Measurements from ENCODE around the gene MASTL.
"Not testable (repeated sequence)": the region's sequence is repeated elsewhere in the genome, so short reads cannot be mapped to it uniquely, and the experiment has no call there.

MASTL gene

DNA sequence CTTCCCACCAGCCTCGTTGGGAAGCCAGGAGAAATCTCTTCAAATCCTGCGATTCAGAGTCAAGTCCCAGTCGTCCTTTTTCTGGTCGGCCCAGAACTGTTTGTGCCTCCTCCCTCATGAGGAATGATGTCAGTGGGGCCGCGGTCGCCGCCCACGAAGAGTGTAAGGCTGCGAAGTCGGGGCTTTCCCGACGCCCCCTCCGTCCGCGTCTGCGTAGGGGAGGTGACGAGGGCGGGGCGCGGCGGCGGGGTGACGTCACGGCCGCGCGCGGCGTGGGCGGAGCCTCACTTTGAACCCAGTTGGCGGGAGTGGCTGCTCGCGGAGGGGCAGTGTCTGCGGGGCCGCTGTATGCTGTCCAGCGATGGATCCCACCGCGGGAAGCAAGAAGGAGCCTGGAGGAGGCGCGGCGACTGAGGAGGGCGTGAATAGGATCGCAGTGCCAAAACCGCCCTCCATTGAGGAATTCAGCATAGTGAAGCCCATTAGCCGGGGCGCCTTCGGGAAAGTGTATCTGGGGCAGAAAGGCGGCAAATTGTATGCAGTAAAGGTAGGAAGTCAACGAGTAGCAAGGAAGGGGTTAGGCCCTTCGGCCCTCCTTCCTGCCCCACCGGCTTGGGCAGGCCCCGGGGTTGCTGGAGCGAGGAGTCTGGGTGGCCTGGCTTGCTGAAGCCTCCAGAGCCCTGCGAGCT is at the start of gene MASTL:
TSS of gene MASTL (plus strand) at position 287 of the 689 bp plus-strand sequence. CDS start at position 362, 75 bp downstream.
- peak; percentile 93 for DNase-seq

DNA sequence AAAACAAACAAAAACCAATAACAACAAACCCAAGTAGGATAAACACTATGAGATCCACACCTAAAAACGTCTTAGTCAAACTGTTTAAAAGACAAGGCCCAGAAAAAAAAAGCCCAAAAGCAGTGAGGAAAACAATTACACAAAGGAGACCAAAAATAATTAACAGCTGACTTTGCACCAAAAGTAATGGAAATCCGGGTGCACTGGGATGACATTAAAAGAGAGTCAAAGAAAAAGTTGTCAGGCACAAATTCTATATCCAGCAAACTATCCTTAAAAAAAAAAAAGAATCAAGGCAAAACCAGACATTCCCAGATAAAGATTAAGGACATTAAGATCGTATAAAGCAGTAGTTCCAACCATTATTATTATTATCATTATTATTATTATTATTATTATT is 47.0 kb upstream of the MASTL start:
- DNase-seq, result no peak

DNA sequence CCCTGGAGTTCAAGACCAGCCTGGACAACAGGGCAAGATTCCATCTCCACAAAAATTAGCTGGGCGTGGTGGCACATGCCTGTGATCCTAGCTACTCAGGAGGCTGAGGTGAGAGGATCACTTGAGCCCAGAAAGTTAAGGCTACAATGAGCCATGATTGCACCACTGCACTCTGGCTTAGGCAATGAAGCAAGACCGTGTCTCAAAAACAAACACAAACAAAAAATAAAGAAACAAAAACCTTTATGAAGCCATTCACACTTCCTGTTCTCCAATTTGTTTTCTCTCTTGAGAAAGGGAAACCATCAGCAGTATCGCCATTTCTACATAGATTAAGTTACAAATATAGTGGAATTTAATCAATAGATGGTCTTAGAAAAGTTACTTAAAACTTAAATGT is 20.8 kb upstream of the MASTL start:
- DNase-seq, result no peak

DNA sequence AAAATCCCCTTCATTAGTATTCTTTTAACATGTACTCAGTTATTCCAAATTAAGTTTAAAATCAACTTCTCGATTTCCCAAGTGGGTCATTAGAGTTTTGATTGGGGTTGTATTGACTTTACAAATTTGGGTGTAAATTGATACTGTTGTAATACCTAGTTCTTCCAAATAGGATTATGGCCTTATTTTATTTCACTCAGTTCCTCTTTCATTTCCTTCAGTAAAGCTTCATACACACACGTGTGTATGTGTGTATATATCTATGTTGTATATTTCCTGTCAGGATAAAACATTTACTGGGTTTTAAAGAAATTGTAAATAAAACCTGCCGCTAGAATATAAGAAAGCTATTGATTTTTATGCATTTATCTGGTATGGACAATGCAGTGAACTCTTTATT is 16.9 kb upstream of the MASTL start:
- no peak for DNase-seq

DNA sequence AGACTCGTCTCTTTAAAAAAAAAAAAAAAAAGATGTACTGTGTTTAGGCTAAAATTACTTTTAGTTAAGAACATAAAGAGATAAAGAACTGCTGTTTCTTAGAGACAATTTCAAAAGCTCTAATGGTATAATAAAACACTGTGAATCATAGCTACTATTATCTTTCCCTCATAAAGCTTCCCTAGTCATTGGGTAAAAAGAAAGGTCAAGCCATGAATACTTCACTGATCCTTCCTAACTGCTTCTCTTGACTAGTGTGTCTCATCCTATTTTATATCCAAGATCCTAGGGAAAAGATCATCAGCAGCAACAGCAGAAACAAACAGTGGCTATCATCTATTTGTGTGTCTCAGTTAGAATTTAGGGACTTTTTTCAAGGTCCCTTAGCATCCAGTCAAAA is 11.5 kb upstream of the MASTL start:
- no peak for DNase-seq

DNA sequence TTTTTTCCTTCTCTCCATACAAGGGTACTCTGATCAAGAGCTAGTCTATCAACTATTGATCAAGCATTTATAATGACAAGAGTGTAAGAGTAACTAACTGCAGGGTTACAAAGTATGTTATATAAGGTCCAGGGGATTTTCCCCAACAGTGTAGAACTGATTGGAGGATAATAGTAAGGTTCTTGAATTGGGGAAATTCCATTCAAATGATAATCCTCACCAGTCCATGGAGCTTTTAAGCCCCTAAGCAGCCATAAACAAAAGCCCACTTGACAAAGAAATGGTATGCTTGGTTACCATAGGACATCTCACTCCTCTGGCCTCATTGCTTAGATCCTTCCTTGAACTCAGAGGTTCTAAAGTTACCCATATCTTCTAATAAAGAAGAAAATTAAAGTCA is 9.2 kb upstream of the MASTL start:
- no peak for DNase-seq

DNA sequence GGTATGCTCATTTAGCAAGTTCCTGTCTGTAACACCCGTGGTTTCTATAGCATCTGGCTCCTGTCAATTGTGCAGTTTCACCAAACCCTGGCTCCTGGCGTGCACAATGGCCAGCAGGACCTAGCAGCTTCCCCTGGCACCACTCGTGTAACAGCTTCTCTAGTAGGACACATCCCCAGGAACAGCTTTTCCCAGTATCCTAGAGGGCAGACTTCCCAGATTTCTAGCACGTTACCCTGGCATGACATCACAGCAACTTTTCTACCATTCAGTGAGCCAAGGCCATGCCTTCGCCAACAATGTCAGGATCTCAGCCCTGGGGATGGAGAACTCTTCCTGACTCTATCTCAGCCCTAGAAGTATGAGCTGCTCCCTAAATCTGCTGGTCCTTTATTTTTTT is 7.5 kb upstream of the MASTL start:
- DNase-seq, result no peak

DNA sequence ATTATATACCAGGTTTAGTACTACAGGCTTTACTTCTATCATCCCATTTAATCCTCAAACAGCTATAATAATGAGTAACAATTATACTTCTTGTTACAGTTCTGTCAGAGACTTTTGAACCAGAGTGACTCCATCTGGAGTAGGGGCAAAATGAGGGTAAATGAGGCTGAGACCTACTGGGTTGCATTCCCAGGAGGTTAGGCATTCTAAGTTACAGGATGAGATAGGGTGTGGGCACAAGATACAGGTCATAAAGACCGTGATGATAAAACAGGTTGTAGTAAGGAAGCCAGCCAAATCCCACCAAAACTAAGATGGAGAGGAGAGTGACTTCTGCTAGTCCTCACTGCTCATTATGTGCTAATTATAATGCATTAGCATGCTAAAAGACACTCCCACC is 4.9 kb upstream of the MASTL start:
- DNase-seq, result no peak

DNA sequence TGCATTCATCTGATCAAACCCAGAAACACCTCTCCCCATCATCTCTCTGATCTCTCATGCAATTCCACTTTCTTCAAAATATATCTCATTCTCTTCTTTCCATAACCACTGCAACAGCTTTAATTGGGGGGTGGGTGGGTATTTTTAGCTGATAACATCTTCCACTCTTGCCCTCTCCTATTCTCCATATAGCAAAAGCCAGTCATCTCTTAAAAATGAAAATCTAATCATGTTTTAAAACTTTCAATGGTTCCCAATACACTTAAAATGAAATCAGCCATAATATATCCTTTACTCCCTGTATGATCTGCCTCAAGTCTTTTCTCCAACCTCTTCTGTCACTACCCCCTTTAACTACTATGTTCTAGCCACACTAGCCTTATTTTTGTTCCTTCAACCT is 2.5 kb upstream of the MASTL start:
- no peak for DNase-seq

DNA sequence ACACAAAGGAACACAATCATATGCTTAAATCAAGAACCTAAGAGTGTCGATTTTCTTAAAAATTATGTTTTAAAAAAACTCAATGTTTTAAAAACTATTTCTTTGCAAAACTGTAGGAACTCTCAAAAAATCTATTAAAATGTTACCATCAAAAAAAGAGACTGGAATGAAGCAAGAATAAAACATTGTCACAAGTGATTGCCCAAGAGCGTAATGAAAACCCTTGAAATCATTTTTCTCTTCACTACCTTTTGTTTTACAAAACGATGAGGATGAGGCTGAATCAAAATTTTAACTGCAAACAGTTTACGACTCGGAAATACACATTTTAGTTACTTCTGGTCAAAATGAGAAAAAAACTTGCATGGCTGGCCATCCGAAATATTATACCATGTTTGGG is 1.8 kb upstream of the MASTL start:
- no peak for DNase-seq

DNA sequence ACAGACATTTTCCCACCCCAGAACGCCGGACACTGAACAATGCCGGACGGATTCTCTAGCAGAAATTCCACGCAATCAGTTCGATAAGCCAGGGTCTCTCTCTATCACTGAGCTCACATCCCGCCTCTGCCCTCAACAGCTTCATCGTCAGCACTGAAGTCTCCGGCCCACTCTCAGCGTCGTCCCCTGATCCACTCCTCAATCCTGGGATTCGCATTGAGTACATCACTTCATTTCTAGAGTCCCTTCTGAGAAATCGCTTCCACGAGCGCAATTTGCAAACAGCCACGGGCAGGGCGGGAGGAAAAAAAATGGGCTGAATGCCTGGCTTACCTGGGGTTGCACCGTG is 1.3 kb upstream of the MASTL start:
- DNase-seq, result no peak

DNA sequence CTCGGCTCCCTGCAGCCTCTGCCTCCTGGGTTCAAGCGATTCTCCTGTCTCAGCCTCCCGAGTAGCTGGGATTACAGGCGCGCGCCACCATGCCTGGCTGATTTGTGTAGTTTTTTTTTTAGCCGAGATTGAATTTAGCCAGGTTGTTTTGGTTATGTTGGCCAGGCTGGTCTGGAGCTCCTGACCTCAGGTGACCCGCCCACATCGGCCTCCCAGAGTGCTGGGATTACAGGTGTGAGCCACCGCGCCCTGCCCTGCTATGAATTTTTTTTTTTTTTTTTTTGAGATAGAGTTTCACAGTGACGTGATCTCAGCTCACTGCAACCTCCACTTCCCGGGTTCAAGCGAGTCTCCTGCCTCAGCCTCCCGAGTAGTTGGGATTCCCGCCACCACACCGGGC is 1.4 kb downstream of the MASTL start:
- not testable (repeated sequence) for DNase-seq

DNA sequence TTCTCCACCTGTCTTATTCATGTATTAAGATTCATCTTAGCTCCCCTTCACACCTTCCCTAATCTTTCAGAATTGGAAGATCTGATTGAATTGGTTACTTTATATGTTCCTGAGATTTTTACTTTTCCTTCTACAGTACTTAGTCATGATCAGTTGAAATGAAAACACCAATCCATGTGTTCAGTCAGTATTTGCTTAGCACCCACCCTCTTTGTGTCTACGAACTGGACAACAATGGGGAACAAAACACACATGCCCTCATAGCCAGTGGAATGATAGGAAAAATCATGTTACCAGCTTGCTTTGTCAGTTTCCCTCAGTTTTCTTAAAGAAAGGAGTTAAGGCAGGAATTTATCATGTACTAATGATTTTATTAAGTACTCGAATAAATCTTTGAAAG is 2.0 kb downstream of the MASTL start:
- DNase-seq, result no peak

DNA sequence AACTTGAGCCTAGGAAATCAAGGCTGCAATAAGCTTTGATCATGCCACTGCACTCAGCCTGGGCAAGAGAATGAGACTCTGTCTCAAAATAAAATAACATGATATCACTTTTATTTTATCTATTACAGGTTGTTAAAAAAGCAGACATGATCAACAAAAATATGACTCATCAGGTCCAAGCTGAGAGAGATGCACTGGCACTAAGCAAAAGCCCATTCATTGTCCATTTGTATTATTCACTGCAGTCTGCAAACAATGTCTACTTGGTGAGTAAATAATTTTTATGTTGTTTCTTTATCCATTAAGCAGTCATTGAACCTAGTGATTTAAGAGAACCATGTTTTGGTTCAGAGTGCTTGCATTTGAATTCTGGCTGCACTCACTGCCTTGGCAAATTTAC is 3.3 kb downstream of the MASTL start:
- DNase-seq, result no peak

DNA sequence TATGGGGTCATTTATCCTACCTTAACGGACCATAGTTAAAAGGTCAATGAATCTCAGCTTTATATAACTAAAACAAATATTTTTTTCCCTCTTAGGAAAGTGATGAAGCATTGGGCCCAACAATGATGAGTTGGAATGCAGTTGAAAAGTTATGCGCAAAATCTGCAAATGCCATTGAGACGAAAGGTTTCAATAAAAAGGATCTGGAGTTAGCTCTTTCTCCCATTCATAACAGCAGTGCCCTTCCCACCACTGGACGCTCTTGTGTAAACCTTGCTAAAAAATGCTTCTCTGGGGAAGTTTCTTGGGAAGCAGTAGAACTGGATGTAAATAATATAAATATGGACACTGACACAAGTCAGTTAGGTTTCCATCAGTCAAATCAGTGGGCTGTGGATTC is 14.7 kb downstream of the MASTL start:
- DNase-seq, result no peak

DNA sequence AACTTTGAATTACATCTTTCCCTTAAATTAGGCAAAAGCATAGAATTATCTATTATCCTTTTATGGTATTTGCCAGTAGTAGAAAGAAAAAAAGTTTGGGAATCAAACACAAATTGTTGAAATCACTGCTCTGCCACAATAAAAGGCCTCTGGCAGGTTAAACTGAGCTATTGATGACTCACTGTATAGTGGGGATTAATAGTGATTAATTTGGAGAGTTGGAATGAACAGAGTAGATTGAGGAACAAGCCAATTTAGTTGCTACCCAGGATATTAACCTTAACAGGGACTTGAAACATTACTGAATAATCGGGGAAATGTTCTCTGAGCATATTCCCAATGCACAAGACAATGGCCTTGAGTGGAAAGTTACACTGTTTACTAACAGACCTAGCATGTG is 33.1 kb downstream of the MASTL start:
- no peak for DNase-seq

DNA sequence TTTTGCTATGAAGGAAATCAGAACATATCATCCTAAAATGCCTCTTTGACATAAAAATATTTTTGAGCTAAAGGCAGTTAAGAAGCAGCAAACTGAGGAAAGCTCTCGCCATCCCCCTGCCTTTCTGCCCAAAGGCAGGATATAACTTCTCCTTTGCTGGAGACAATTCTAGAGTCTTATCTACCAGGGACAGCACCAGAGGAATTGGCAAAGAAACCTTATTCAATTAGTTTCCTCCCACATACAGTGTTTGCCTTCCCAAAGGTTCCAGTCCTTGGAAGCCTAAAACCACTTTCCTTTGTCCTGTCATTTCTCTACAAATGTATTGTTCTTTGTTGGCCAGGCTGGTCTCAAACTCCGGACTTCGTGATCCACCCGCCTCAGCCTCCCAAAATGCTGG is 33.7 kb downstream of the MASTL start:
- DNase-seq, result no peak

DNA sequence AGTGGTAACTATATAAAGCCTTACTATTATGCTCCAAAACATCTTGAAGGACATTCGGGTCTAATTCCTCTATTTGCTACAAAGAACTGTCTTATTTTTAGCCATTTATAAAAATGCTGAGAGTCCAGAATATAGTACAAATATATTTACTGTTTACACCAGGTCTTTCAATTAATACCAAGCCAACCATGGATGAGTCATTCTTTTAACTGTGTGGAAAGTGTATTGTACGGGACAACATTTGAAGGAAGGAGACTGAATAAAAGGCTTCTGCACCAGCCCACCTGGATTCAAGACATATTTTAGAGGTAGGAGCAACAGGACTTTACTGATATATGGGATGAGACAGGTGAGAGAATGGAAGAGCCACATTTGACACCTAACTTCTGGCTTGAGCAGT is 35.4 kb downstream of the MASTL start:
- DNase-seq, result no peak

DNA sequence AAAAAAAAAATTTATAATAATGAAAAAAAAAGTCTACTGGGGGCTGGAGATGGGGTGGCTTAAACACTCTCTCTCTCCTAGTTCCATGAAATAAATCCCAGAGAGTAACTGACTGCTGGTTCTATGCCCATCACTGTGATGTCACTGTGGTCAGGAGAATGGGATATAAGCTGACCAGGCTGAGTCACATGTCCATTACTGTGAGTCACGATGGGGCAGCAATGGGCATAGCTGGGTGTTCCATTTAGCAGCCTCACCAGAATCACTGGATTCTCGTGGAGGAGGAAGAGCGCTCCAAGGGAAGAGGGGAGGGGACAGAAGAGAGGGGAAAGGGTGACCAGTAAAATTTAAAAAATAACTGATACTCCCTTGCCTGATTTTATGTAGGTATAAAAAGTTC is 37.1 kb downstream of the MASTL start:
- no peak for DNase-seq

DNA sequence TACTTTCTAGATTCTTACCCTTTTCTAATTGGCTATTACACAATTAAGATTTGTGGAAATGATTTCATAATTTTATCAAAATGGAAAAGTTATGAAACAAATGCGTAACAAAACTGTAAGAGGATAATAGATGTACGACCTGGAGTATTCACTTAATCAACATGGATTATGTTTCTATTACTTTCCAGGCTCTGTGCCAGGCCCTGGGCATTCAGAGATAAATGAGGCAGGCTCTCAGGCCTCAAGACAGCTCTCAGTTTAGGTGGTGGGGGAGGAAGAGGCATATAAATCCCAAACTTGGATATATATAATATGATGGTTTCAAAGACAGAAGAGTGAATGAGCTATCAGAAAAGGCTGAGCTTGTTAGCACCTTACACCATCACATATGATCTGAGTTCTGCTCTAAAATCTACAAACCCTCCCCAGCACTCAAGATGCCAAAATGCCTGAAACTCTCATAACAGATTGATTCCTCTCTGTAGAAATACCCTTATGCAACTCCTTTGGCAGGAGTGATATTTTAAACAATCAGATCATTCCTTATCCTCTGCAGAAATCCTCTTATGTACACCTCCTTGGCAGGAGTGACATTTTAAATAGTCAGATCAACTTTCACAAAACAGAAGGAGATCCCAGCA is 42.9 kb downstream of the MASTL start:
- DNase-seq, result no peak

DNA sequence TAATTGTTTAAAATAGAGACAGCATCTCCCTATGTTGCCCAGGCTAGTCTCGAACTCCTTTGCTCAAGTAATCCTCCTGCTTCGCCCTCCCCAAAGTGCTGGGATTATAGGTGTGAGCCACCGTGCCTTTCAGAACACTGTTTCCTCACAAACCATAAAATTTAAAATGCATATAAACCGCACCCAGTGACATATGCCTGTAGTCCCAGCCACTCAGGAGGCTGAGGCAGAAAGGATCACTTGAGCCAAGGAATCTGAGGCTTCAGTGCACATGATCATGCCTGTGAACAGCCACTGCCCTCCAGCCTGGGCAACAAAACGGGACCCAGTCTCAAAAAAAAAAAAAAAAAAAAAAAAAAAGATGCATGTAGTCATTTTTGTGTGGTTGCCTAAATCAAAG is 48.7 kb downstream of the MASTL start:
- DNase-seq, result no peak

DNA sequence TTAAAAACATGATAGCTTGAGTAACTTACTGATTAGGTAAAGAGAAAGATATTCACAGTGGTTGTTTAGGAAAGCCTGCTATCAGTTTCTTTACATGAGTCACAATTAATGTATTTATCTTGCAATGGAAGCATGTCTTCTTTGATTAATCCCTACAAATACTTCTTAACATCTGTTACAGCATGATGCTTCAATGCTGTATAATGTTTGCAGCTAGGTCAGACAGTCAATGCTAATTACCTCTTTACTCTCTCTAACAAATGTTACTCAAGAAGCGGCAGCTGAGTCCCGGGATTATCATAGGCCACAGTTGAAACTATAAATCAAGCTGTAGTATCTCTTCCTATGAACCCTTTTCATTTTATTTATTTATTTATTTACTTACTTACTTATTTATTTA is 52.2 kb downstream of the MASTL start:
- DNase-seq, result no peak

DNA sequence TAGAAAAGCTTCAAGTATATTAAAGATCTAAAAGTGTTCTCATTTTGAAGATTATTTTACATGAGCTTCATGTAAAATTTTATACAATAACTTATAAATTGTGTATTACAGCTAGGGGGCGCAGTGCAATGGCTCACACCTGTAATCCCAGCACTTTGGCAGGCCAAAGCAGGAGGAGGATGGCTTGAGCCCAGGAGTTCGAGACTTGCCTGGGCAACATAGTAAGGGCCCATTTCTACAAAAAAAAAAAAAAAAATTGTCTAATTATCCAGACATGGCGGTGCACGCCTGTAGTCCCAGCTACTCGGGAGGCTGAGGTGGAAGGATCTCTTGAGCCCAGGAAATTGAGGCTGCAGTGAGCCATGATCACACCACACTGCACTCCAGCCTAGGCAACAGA is 68.8 kb downstream of the MASTL start:
- DNase-seq, result peak; percentile 38

DNA sequence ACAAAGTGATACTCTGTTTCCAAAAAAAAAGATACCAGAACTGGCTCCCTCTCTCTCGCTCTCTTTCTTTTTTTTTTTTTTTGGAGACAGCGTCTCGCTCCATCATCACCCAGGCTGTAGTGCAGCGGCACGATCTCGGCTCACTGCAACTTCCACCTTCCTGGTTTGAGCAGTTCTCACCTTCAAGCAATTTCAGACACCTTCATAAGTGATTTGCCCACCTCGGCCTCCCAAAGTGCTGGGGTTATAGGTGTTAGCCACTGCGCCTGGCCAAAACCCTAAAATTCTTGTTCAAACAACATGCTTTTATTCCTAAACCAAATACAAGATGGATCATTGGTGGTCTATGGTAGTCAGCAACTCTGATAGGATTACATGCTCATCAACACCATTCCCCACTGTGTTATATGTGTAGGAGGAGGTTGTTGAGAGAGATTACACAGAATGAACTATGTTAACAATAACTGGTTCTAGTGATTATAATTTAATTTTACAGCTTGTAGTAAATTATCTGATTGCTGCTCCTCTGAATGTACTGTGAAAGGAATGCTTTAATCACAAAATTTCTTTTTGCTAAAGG is 69.9 kb downstream of the MASTL start:
- DNase-seq, result no peak
